SU-DHL-6 (cell line): ENCODE measurements around the gene DPP10.

Experiments
- H2AFZ ChIP-seq: fragments of 200-600 bp; sonication (generic); 2 replicates; pipeline ENCODE4 v1.6.1; 2014; ENCODE audit warnings: low read depth, mild to moderate bottlenecking, moderate library complexity, mixed read lengths, antibody characterized with exemption, low read length; ENCODE audit not compliant: severe bottlenecking
- H3F3A ChIP-seq: fragments of 200-600 bp; shearing (Covaris generic); 2 replicates; pipeline ENCODE4 v1.6.0; 2016; ENCODE audit warnings: antibody characterized with exemption, mild to moderate bottlenecking; ENCODE audit not compliant: insufficient read depth
- H3K27ac ChIP-seq: fragments of 200-600 bp; sonication (generic); 2 replicates; pipeline ENCODE4 v1.5.1; 2016; ENCODE audit warnings: low read depth, mild to moderate bottlenecking, low read length, moderate library complexity, mixed read lengths
- H3K27me3 ChIP-seq: fragments of 200-600 bp; sonication (generic), shearing (Covaris generic); 2 replicates; pipeline ENCODE4 v1.6.0; 2014; ENCODE audit warnings: mild to moderate bottlenecking, low read length
- H3K36me3 ChIP-seq: fragments of 200-600 bp; sonication (generic); 2 replicates; pipeline ENCODE4 v1.6.1; 2014; ENCODE audit warnings: mild to moderate bottlenecking, low read length, mixed read lengths
- H3K4me2 ChIP-seq: fragments of 300-600, 200-600 bp; shearing (Covaris generic), sonication (generic); 2 replicates; pipeline ENCODE4 v1.6.0; 2014; ENCODE audit warnings: low read length, low read depth, mild to moderate bottlenecking; ENCODE audit not compliant: poor library complexity, severe bottlenecking
- H3K4me3 ChIP-seq: fragments of 200-600 bp; sonication (generic); 2 replicates; pipeline ENCODE4 v1.5.1; 2014; ENCODE audit warnings: antibody characterized with exemption, low read length, mild to moderate bottlenecking, mixed read lengths; ENCODE audit not compliant: insufficient read depth, poor library complexity, severe bottlenecking
- H3K79me2 ChIP-seq: fragments of 200-600 bp; sonication (generic); 2 replicates; pipeline ENCODE4 v1.6.1; 2014; ENCODE audit warnings: mild to moderate bottlenecking, low read length, moderate library complexity; ENCODE audit not compliant: insufficient read depth
- H3K9ac ChIP-seq: fragments of 200-600 bp; sonication (generic); 2 replicates; pipeline ENCODE4 v1.7.0; 2014; ENCODE audit warnings: mild to moderate bottlenecking, low read length
- H3K9me2 ChIP-seq: fragments of 200-600 bp; sonication (generic); replicated peaks from 2 replicates; pipeline ENCODE4 v1.6.1; 2014; ENCODE audit warnings: low read length; ENCODE audit not compliant: insufficient read depth
- H3K9me3 ChIP-seq: fragments of 200-600 bp; sonication (generic); 2 replicates; pipeline ENCODE4 v1.6.1; 2014; ENCODE audit warnings: low read length, mixed read lengths; ENCODE audit not compliant: insufficient read depth
- H4K20me1 ChIP-seq: fragments of 200-600 bp; sonication (generic); 2 replicates; pipeline ENCODE4 v1.6.1; 2014; ENCODE audit warnings: low read depth, mild to moderate bottlenecking, antibody characterized with exemption, low read length, moderate library complexity, mixed read lengths
- EZH2phosphoT487 ChIP-seq: fragments of 200-600 bp; sonication (generic), shearing (Covaris generic); conservative IDR thresholded peaks from 2 replicates; pipeline ENCODE4 v1.6.1; 2018; ENCODE audit warnings: mild to moderate bottlenecking, antibody characterized with exemption, low read length, moderate library complexity, mixed read lengths
- TF ChIP-seq, protein P1 (sequence below): fragments of 200-600 bp; sonication (generic); IDR thresholded peaks from one replicate; pipeline ENCODE4 v1.5.1; 2017; ENCODE audit warnings: antibody characterized with exemption, mild to moderate bottlenecking, low read length, moderate library complexity; ENCODE audit not compliant: insufficient read depth, poor library complexity, severe bottlenecking

The DPP10 gene

DNA sequence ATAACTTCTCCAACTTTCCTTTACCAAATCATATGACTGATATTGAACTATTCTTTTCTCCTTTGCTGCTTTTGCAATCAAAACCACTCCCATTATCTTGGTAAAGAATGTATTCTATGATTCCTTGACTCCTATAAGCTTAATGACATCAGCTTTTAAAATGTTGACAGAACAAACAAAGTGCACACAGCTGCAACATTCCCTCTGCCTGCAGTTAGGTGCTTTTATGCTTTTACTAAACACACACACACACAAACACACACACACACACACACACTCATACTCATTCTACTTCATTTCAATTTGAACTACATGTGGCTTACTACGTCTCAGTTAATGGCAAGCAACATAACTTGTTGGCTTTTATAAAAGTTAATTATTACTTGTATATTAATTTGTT, 946.6 kb downstream of the DPP10 start:
- Histone ChIP-seq H3K4me2 (no peak overlapping the region), H3K9ac (no peak overlapping the region), H3K27ac (no peak overlapping the region), H4K20me1 (no peaks in the 10 kb centered on the region), H3K4me3 (no peak overlapping the region), H3K9me3 (no peaks in the 10 kb centered on the region), H3K79me2 (no peaks in the 10 kb centered on the region), H3K27me3 (no peaks in the 10 kb centered on the region), H3F3A (no peaks in the 10 kb centered on the region), H3K36me3 (no peaks in the 10 kb centered on the region), H3K9me2 (no peaks in the 10 kb centered on the region), H2AFZ (no peak overlapping the region)
- TF ChIP-seq EZH2phosphoT487 = no peak
- TF ChIP-seq, protein P1, sequence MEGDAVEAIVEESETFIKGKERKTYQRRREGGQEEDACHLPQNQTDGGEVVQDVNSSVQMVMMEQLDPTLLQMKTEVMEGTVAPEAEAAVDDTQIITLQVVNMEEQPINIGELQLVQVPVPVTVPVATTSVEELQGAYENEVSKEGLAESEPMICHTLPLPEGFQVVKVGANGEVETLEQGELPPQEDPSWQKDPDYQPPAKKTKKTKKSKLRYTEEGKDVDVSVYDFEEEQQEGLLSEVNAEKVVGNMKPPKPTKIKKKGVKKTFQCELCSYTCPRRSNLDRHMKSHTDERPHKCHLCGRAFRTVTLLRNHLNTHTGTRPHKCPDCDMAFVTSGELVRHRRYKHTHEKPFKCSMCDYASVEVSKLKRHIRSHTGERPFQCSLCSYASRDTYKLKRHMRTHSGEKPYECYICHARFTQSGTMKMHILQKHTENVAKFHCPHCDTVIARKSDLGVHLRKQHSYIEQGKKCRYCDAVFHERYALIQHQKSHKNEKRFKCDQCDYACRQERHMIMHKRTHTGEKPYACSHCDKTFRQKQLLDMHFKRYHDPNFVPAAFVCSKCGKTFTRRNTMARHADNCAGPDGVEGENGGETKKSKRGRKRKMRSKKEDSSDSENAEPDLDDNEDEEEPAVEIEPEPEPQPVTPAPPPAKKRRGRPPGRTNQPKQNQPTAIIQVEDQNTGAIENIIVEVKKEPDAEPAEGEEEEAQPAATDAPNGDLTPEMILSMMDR = no peak

DNA sequence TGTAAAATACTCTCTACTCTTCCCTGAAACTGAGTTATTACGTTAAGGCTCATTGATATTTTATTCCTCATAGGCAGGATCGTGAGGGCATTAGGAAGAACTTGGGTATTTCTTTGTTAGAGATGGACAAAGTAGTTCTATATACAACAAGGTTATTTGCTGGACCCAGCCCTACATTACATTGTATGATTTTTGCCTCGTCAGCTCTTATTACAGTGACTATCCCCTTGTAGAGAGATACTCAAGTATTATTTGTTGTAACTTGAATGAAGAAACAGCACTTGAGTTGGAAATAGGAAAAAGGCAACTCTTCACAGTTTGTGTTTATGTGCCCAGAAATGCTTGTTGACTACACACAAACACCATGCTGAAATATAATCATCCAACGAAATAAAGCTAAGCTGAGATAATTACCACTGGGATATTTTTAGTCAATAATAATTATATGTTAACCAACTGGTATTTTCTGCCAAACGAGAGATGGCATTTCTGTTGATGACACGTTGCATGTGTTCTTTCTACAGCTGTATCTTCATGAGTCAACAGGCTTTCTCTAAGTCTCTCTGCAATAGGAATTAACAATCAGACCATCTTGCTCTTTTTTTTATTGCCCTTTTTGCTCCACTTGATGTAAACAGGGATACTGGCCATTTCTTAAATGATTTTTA, 947.6 kb downstream of the DPP10 start:
- Histone ChIP-seq H3K27me3 (no peaks in the 10 kb centered on the region), H3K27ac (no peak overlapping the region), H3K9me2 (no peaks in the 10 kb centered on the region), H3K36me3 (no peaks in the 10 kb centered on the region), H3K9ac (no peak overlapping the region), H2AFZ (no peak overlapping the region), H3K4me3 (no peak overlapping the region), H4K20me1 (no peaks in the 10 kb centered on the region), H3K79me2 (no peaks in the 10 kb centered on the region), H3K4me2 (no peak overlapping the region), H3F3A (no peaks in the 10 kb centered on the region), H3K9me3 (no peaks in the 10 kb centered on the region)
- TF ChIP-seq EZH2phosphoT487 = no peak
- TF ChIP-seq, protein P1 = no peak

DNA sequence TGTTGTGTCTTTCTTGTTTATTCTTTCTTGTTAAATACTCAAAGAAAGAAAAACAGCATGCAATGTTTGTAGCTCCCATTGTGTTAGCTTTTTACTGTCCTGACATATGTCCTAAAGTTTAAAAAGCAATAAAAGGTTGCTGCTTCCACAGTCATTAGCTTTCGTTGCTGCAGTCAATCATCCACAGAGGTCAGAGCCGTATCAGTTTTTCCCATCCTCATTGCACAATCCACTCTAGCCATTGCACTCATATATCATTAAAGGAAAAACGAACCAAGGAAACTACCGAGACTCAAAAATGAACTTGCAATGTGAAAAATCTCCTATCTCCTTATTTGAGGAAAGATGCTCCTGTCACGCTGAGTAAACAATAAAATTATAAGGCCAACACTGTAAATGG, 954.1 kb downstream of the DPP10 start:
- no peaks in the 10 kb centered on the region for H4K20me1 ChIP-seq
- no peaks in the 10 kb centered on the region for H3K27me3 ChIP-seq
- TF ChIP-seq, protein P1 = no peak
- TF ChIP-seq EZH2phosphoT487 = no peak
- H3K4me2 ChIP-seq = no peak overlapping the region
- no peak overlapping the region for H2AFZ ChIP-seq
- H3K9me2 ChIP-seq = no peaks in the 10 kb centered on the region
- H3K36me3 ChIP-seq = no peaks in the 10 kb centered on the region
- H3K79me2 ChIP-seq = no peaks in the 10 kb centered on the region
- H3K4me3 ChIP-seq = no peak overlapping the region
- no peaks in the 10 kb centered on the region for H3F3A ChIP-seq
- H3K9ac ChIP-seq = no peak overlapping the region
- no peaks in the 10 kb centered on the region for H3K9me3 ChIP-seq
- H3K27ac ChIP-seq = no peak overlapping the region
